GM19372 (cell line): ENCODE data around the gene KLF13.

Source experiments
- ATAC-seq: cut with Tn5 transposase; IDR thresholded peaks from one replicate; pipeline ENCODE4 v1.9.1; 2021; ENCODE audit warnings: mild to moderate bottlenecking, low read depth, moderate library complexity; ENCODE audit not compliant: unreplicated experiment

Gene KLF13

GRCh38 chr15:31330836-31331235 is 4.2 kb downstream of the KLF13 start:
- ATAC-seq = no peak

- no peak for ATAC-seq
Observed at GRCh38 chr15:31331389-31331788, 4.8 kb downstream of the KLF13 start.

- no peak for ATAC-seq
Observed at GRCh38 chr15:31332020-31332680, 5.5 kb downstream of the KLF13 start.

- no peak for ATAC-seq
Observed at GRCh38 chr15:31332681-31333071, 6.0 kb downstream of the KLF13 start.

GRCh38 chr15:31333119-31333518 is 6.5 kb downstream of the KLF13 start:
- ATAC-seq = no peak

GRCh38 chr15:31333820-31334219 is 7.2 kb downstream of the KLF13 start:
- ATAC-seq = no peak

- ATAC-seq = no peak
Observed at GRCh38 chr15:31335989-31336592, 9.5 kb downstream of the KLF13 start.

- ATAC-seq = no peak
Observed at GRCh38 chr15:31336593-31337295, 10.1 kb downstream of the KLF13 start.

GRCh38 chr15:31337352-31338031 is 10.9 kb downstream of the KLF13 start:
- ATAC-seq = no peak

GRCh38 chr15:31338318-31338878 is 11.8 kb downstream of the KLF13 start:
- peak; percentile 56 for ATAC-seq

GRCh38 chr15:31338879-31339557 is 12.4 kb downstream of the KLF13 start:
- ATAC-seq = peak; percentile 58

GRCh38 chr15:31339558-31339895 is 12.9 kb downstream of the KLF13 start:
- ATAC-seq = no peak

- no peak for ATAC-seq
Observed at GRCh38 chr15:31340047-31340446, 13.4 kb downstream of the KLF13 start.

- no peak for ATAC-seq
Observed at GRCh38 chr15:31340592-31340991, 14.0 kb downstream of the KLF13 start.

- ATAC-seq = no peak
Observed at GRCh38 chr15:31341071-31341470, 14.4 kb downstream of the KLF13 start.

- ATAC-seq = no peak
Observed at GRCh38 chr15:31341496-31342195, 15.0 kb downstream of the KLF13 start.

- no peak for ATAC-seq
Observed at GRCh38 chr15:31342381-31342780, 15.7 kb downstream of the KLF13 start.

GRCh38 chr15:31342781-31343626 is 16.4 kb downstream of the KLF13 start:
- ATAC-seq = no peak

- no peak for ATAC-seq
Observed at GRCh38 chr15:31343831-31344230, 17.2 kb downstream of the KLF13 start.
